Hepatocyte (in vitro differentiated cells): Measurements from ENCODE around the gene TPX2.

Experiments used
- CTCF ChIP-seq: fragments of 200-600 bp; sonication (generic); IDR thresholded peaks from 2 replicates; pipeline ENCODE4 v1.5.1; 2016; ENCODE audit warnings: antibody characterized with exemption, mild to moderate bottlenecking; ENCODE audit not compliant: poor library complexity
- EZH2 ChIP-seq: fragments of 200-600 bp; sonication (generic); IDR thresholded peaks from 2 replicates; pipeline ENCODE4 v1.6.1; 2016; ENCODE audit warnings: antibody characterized with exemption, mild to moderate bottlenecking, borderline replicate concordance
- EZH2phosphoT487 ChIP-seq: fragments of 200-600 bp; sonication (generic); IDR thresholded peaks from one replicate; pipeline ENCODE4 v1.6.1; 2018; ENCODE audit warnings: antibody characterized with exemption, mild to moderate bottlenecking, low read depth, moderate library complexity; ENCODE audit not compliant: unreplicated experiment, severe bottlenecking

- TF ChIP-seq EZH2phosphoT487 (no peak), CTCF (no peak), EZH2 (no peak)
Measured at GRCh38 chr20:31705598-31706597, 33.2 kb upstream of the TPX2 start.
